Neural cell (in vitro differentiated cells): ENCODE data around the gene HHLA2. TPM values are rescaled to one million over a fixed set of nuclear protein-coding genes. Genes with fewer than 3 reads are reported as not detected.

Experiments
- H2AFZ ChIP-seq: fragments of 200-600, 300-800 bp; sonication (generic), shearing (Covaris generic); 2 replicates; pipeline ENCODE4 v1.6.0; 2014; ENCODE audit warnings: low read depth, mild to moderate bottlenecking, antibody characterized with exemption, low read length, moderate library complexity
- H3F3A ChIP-seq: fragments of 200-600 bp; shearing (Covaris generic); 2 replicates; pipeline ENCODE4 v1.6.1; 2016; ENCODE audit warnings: mild to moderate bottlenecking, moderate library complexity, mixed read lengths, antibody characterized with exemption, low read length; ENCODE audit not compliant: insufficient read depth, poor library complexity, severe bottlenecking
- H3K27ac ChIP-seq: fragments of 200-600, 300-800 bp; sonication (generic), shearing (Covaris generic); 2 replicates; pipeline ENCODE4 v1.5.1; 2014; ENCODE audit warnings: mild to moderate bottlenecking, low read length, moderate library complexity
- H3K27me3 ChIP-seq: fragments of 300-800, 200-600 bp; sonication (generic), shearing (Covaris generic); 2 replicates; pipeline ENCODE4 v1.6.0; 2014; ENCODE audit warnings: mild to moderate bottlenecking, low read depth, low read length, moderate library complexity; ENCODE audit not compliant: insufficient read depth
- H3K36me3 ChIP-seq: fragments of 300-800, 200-600 bp; sonication (generic), shearing (Covaris generic); 2 replicates; pipeline ENCODE4 v1.5.1; 2014; ENCODE audit warnings: mild to moderate bottlenecking, antibody characterized with exemption, low read length, moderate library complexity; ENCODE audit not compliant: insufficient read depth
- H3K4me2 ChIP-seq: fragments of 300-800, 200-600 bp; sonication (generic), shearing (Covaris generic); 2 replicates; pipeline ENCODE4 v1.6.0; 2014; ENCODE audit warnings: mild to moderate bottlenecking, low read length
- H3K4me3 ChIP-seq: fragments of 300-800, 200-600 bp; sonication (generic), shearing (Covaris generic); 2 replicates; pipeline ENCODE4 v1.5.1; 2014; ENCODE audit warnings: mild to moderate bottlenecking, low read length, moderate library complexity
- H3K79me2 ChIP-seq: fragments of 200-600 bp; shearing (Covaris generic); replicated peaks from 2 replicates; pipeline ENCODE4 v1.6.0; 2014; ENCODE audit warnings: mild to moderate bottlenecking, low read length, moderate library complexity; ENCODE audit not compliant: insufficient read depth
- H3K9ac ChIP-seq: fragments of 300-800, 200-600 bp; sonication (generic), shearing (Covaris generic); 2 replicates; pipeline ENCODE4 v1.6.1; 2016; ENCODE audit warnings: mild to moderate bottlenecking, low read length, mixed read lengths
- H3K9me2 ChIP-seq: fragments of 200-600 bp; shearing (Covaris generic); 2 replicates; pipeline ENCODE4 v1.6.1; 2016; ENCODE audit warnings: mild to moderate bottlenecking, low read length, mixed read lengths; ENCODE audit not compliant: insufficient read depth
- H3K9me3 ChIP-seq: fragments of 200-600, 300-800 bp; sonication (generic), shearing (Covaris generic); 2 replicates; pipeline ENCODE4 v1.6.1; 2016; ENCODE audit warnings: mild to moderate bottlenecking, mixed run types, low read length, moderate library complexity, mixed read lengths
- H4K20me1 ChIP-seq: fragments of 200-600 bp; shearing (Covaris generic); 2 replicates; pipeline ENCODE4 v1.6.1; 2016; ENCODE audit warnings: mild to moderate bottlenecking, mixed run types; ENCODE audit not compliant: insufficient read depth
- CTCF ChIP-seq: fragments of 450-650 bp; IDR thresholded peaks from 2 replicates; pipeline ENCODE4 v1.5.1; 2014; ENCODE audit warnings: antibody characterized with exemption, mild to moderate bottlenecking, moderate library complexity; ENCODE audit not compliant: poor library complexity, severe bottlenecking
- EP300 ChIP-seq: fragments of 450-650 bp; conservative IDR thresholded peaks from 2 replicates; pipeline ENCODE4 v1.6.1; 2014; ENCODE audit warnings: antibody characterized with exemption, mild to moderate bottlenecking, moderate library complexity; ENCODE audit not compliant: poor library complexity, severe bottlenecking
- EZH2 ChIP-seq: fragments of 200-600, 300-800 bp; shearing (Covaris generic), sonication (generic); IDR thresholded peaks from 2 replicates; pipeline ENCODE4 v1.6.1; 2014; ENCODE audit warnings: antibody characterized with exemption, low read length, borderline replicate concordance, mild to moderate bottlenecking; ENCODE audit not compliant: insufficient read depth, poor library complexity, severe bottlenecking
- MXI1 ChIP-seq: fragments of 450-650 bp; conservative IDR thresholded peaks from 2 replicates; pipeline ENCODE4 v1.6.1; 2014; ENCODE audit warnings: antibody characterized with exemption, mild to moderate bottlenecking; ENCODE audit not compliant: poor library complexity, severe bottlenecking
- POLR2AphosphoS5 ChIP-seq: IDR thresholded peaks from 2 replicates; pipeline ENCODE4 v1.6.1; 2012
- RAD21 ChIP-seq: fragments of 450-650 bp; conservative IDR thresholded peaks from 2 replicates; pipeline ENCODE4 v1.6.1; 2014; ENCODE audit warnings: antibody characterized with exemption, mild to moderate bottlenecking, moderate library complexity
- REST ChIP-seq: IDR thresholded peaks from 2 replicates; pipeline ENCODE4 v1.6.1; 2012; ENCODE audit warnings: borderline replicate concordance
- SMC3 ChIP-seq: fragments of 450-650 bp; conservative IDR thresholded peaks from 2 replicates; pipeline ENCODE4 v1.6.1; 2014; ENCODE audit warnings: antibody characterized with exemption, mild to moderate bottlenecking, moderate library complexity; ENCODE audit not compliant: poor library complexity
- TAF1 ChIP-seq: IDR thresholded peaks from 2 replicates; pipeline ENCODE4 v1.6.1; 2012; ENCODE audit warnings: low read depth
- polyA plus RNA-seq: library from polyadenylated mRNA; depleted of rRNA; stranded (reverse); fragments of >200 nt; gene quantifications from 2 replicates; pipeline ENCODE4 v1.2.3, GENCODE V29; 2014

HHLA2 gene
- polyA plus RNA-seq, 1 donor from 2014 or later: not detected

GRCh38 chr3:108376026-108376425 lies 79.7 kb downstream of the HHLA2 start:
- H3K79me2 ChIP-seq: no peaks in the 10 kb centered on the region
- H3K27ac ChIP-seq: no peak overlapping the region
- H3K36me3 ChIP-seq: no peaks in the 10 kb centered on the region
- H3F3A ChIP-seq: no peaks in the 10 kb centered on the region
- no peak for TF ChIP-seq CTCF
- no peak for TF ChIP-seq MXI1
- no peak for TF ChIP-seq SMC3
- TF ChIP-seq EP300: no peak
- TF ChIP-seq RAD21: no peak
- TF ChIP-seq REST: no peak
- no peak for TF ChIP-seq POLR2AphosphoS5
- no peak for TF ChIP-seq TAF1
- no peak for TF ChIP-seq EZH2
- no peaks in the 10 kb centered on the region for H3K27me3 ChIP-seq
- no peaks in the 10 kb centered on the region for H3K9me2 ChIP-seq
- no peaks in the 10 kb centered on the region for H3K9me3 ChIP-seq
- H2AFZ ChIP-seq: no peak overlapping the region
- H3K4me2 ChIP-seq: no peak overlapping the region
- H3K4me3 ChIP-seq: no peak overlapping the region
- H4K20me1 ChIP-seq: no peaks in the 10 kb centered on the region
- H3K9ac ChIP-seq: no peak overlapping the region

- no peaks in the 10 kb centered on the region for H3K9me3 ChIP-seq
- no peaks in the 10 kb centered on the region for H3K9me2 ChIP-seq
- no peak overlapping the region for H3K4me3 ChIP-seq
- H3F3A ChIP-seq: no peaks in the 10 kb centered on the region
- H3K79me2 ChIP-seq: no peaks in the 10 kb centered on the region
- H3K36me3 ChIP-seq: no peaks in the 10 kb centered on the region
- H3K4me2 ChIP-seq: no peak overlapping the region
- H3K27ac ChIP-seq: no peak overlapping the region
- TF ChIP-seq POLR2AphosphoS5 (no peak), MXI1 (no peak), EZH2 (no peak), TAF1 (no peak), EP300 (no peak), REST (no peak), SMC3 (no peak), CTCF (no peak), RAD21 (no peak)
- no peaks in the 10 kb centered on the region for H4K20me1 ChIP-seq
- H2AFZ ChIP-seq: no peak overlapping the region
- no peaks in the 10 kb centered on the region for H3K27me3 ChIP-seq
- no peak overlapping the region for H3K9ac ChIP-seq
Measured at GRCh38 chr3:108377384-108377783, 81.0 kb downstream of the HHLA2 start.
